Measurements from ENCODE around the gene KRTAP12-3. TPM values are rescaled to one million over a fixed set of nuclear protein-coding genes. Genes with fewer than 3 reads are reported as not detected.
A peak's percentile ranks its signal among the peaks of the same experiment; 100 is the strongest.

The KRTAP12-3 gene
- total RNA-seq, 1 experiment from 2014 or later: not detected

DNA sequence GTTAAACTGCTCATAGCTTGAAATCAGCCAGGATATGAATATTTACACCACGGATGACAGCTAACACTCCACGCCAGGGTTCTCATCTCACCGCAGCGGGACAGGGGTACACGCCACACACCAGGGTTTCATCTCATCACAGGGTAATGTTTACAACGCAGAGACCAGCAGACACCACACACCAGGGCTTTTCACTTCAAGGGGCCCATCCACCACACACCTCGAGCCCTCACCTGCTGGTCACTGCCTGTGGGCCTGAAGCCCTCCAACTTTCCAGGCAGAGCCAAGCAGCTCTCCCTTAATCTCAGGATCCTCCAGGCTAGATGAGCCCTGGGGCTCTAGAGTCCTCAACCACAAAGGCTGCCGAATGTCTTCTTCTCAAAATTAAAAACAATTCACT, 37.9 kb downstream of the KRTAP12-3 start:
- ATAC-seq: no peak
- H3K4me1 Mint-ChIP-seq: peaks cover 53% of the 10 kb centered on the region
- H3K36me3 Mint-ChIP-seq: peaks cover 20% of the 10 kb centered on the region
- no peak overlapping the region for H3K4me3 Mint-ChIP-seq
- H3K27ac Mint-ChIP-seq: 0 out of 2 replicates have a peak overlapping the region, but pooled peaks have one; percentile 20
- peaks cover 22% of the 10 kb centered on the region for H3K9me3 Mint-ChIP-seq
- peaks cover 4% of the 10 kb centered on the region for H3K27me3 Mint-ChIP-seq (ENCODE audit: low read depth)
- TF ChIP-seq, protein P1, sequence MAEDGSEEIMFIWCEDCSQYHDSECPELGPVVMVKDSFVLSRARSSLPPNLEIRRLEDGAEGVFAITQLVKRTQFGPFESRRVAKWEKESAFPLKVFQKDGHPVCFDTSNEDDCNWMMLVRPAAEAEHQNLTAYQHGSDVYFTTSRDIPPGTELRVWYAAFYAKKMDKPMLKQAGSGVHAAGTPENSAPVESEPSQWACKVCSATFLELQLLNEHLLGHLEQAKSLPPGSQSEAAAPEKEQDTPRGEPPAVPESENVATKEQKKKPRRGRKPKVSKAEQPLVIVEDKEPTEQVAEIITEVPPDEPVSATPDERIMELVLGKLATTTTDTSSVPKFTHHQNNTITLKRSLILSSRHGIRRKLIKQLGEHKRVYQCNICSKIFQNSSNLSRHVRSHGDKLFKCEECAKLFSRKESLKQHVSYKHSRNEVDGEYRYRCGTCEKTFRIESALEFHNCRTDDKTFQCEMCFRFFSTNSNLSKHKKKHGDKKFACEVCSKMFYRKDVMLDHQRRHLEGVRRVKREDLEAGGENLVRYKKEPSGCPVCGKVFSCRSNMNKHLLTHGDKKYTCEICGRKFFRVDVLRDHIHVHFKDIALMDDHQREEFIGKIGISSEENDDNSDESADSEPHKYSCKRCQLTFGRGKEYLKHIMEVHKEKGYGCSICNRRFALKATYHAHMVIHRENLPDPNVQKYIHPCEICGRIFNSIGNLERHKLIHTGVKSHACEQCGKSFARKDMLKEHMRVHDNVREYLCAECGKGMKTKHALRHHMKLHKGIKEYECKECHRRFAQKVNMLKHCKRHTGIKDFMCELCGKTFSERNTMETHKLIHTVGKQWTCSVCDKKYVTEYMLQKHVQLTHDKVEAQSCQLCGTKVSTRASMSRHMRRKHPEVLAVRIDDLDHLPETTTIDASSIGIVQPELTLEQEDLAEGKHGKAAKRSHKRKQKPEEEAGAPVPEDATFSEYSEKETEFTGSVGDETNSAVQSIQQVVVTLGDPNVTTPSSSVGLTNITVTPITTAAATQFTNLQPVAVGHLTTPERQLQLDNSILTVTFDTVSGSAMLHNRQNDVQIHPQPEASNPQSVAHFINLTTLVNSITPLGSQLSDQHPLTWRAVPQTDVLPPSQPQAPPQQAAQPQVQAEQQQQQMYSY (CRISPR knock-in tag; IDR thresholded peaks at IDR 0.05): peak; percentile 46; the same call in 1 of the 2 replicates
- TF ChIP-seq, protein P2, sequence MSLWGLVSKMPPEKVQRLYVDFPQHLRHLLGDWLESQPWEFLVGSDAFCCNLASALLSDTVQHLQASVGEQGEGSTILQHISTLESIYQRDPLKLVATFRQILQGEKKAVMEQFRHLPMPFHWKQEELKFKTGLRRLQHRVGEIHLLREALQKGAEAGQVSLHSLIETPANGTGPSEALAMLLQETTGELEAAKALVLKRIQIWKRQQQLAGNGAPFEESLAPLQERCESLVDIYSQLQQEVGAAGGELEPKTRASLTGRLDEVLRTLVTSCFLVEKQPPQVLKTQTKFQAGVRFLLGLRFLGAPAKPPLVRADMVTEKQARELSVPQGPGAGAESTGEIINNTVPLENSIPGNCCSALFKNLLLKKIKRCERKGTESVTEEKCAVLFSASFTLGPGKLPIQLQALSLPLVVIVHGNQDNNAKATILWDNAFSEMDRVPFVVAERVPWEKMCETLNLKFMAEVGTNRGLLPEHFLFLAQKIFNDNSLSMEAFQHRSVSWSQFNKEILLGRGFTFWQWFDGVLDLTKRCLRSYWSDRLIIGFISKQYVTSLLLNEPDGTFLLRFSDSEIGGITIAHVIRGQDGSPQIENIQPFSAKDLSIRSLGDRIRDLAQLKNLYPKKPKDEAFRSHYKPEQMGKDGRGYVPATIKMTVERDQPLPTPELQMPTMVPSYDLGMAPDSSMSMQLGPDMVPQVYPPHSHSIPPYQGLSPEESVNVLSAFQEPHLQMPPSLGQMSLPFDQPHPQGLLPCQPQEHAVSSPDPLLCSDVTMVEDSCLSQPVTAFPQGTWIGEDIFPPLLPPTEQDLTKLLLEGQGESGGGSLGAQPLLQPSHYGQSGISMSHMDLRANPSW (CRISPR knock-in tag; conservative IDR thresholded peaks at IDR 0.05; ENCODE audit: low read depth): no peak
- DNase-seq (ENCODE audit: low spot score): no peak
- ChIA-PET POLR2A (interaction anchor here (1.4 kb wide), 1 partner anchor 9 kb away, joined by 3 read pairs; no protein-coding TSS in a partner anchor), CTCF (no interaction called here)

DNA sequence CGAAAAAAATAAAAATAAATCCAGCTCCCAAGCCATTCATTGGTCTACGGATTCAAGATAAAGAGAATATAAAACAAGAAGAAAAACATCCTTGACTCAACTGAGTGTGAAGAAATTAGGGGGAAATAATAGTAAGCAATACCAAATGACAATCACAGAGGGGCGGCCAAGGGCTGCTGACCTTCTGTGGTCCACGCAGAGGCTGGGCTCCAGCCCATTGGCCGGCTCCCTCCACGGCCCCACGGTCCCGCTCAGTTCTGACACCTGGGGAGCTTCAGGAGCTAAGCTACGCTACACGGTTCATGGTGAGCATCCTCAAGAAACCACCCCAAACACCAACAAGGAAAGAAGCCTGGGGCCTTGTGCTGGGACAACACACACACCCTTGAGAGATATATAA, 38.8 kb downstream of the KRTAP12-3 start:
- Mint-ChIP-seq H3K27ac (peak overlapping the region; percentile 13; the same call in 1 of the 2 replicates), H3K4me1 (peaks cover 62% of the 10 kb centered on the region), H3K27me3 (ENCODE audit: low read depth) (peaks cover 4% of the 10 kb centered on the region), H3K4me3 (no peak overlapping the region; the same call in 1 of the 2 replicates), H3K36me3 (peaks cover 20% of the 10 kb centered on the region), H3K9me3 (peaks cover 22% of the 10 kb centered on the region)
- ChIA-PET CTCF (interaction anchor here (1.0 to 2.2 kb wide), 3 partner anchors 10 to 97 kb away, joined by 3 to 11 read pairs (median 6); no protein-coding TSS in a partner anchor), POLR2A (interaction anchor here (1.2 to 1.4 kb wide), 2 partner anchors 10 to 97 kb away, joined by 3 read pairs; no protein-coding TSS in a partner anchor)
- ATAC-seq (peak; percentile 8; the same call in 1 of the 2 replicates), DNase-seq (ENCODE audit: low spot score) (no peak)
- TF ChIP-seq, protein P3, sequence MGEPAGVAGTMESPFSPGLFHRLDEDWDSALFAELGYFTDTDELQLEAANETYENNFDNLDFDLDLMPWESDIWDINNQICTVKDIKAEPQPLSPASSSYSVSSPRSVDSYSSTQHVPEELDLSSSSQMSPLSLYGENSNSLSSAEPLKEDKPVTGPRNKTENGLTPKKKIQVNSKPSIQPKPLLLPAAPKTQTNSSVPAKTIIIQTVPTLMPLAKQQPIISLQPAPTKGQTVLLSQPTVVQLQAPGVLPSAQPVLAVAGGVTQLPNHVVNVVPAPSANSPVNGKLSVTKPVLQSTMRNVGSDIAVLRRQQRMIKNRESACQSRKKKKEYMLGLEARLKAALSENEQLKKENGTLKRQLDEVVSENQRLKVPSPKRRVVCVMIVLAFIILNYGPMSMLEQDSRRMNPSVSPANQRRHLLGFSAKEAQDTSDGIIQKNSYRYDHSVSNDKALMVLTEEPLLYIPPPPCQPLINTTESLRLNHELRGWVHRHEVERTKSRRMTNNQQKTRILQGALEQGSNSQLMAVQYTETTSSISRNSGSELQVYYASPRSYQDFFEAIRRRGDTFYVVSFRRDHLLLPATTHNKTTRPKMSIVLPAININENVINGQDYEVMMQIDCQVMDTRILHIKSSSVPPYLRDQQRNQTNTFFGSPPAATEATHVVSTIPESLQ (CRISPR knock-in tag; IDR thresholded peaks at IDR 0.05): no peak
- TF ChIP-seq, protein P4, sequence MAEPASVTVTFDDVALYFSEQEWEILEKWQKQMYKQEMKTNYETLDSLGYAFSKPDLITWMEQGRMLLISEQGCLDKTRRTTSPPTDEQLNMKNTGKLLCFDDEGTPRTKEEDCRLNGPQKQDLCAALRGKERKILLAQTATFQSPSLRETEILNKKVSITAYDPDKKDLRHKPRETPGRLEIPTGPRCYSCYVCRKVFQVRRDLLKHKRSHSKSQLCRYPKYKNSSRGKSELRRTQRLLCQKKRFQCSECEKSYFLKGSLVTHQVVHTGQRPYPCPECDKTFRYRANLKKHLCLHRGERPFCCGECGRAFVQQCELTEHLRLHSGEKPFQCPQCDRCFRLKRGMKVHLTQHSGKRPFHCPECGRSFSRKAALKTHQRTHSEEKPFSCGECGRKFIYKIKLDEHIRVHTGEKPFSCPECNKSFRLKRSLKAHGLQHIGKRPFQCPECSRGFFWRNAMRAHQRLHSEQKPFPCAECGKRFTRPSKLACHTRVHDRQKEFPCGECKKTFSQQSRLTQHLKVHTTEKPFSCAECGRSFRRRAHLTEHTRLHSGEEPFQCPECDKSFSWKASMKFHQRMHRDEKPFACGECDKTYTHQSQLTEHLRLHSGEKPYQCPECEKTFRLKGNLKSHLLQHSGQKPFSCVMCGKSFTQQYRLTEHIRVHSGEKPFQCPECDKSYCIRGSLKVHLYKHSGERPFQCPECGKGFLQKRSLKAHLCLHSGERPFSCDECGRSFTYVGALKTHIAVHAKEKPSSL (CRISPR knock-in tag; conservative IDR thresholded peaks at IDR 0.05): no peak
- TF ChIP-seq ESRRA (CRISPR knock-in tag; IDR thresholded peaks at IDR 0.05; ENCODE audit: borderline replicate concordance) (no peak), ZNF219 (CRISPR knock-in tag; IDR thresholded peaks at IDR 0.05; ENCODE audit: borderline replicate concordance) (no peak), NR1H2 (CRISPR knock-in tag; IDR thresholded peaks at IDR 0.05) (no peak), OVOL2 (CRISPR knock-in tag; IDR thresholded peaks at IDR 0.05; ENCODE audit: borderline replicate concordance) (no peak), ZNF263 (CRISPR knock-in tag; IDR thresholded peaks at IDR 0.05; ENCODE audit: low read depth) (no peak), TP53 (CRISPR knock-in tag; IDR thresholded peaks at IDR 0.05) (no peak), ZNF416 (CRISPR knock-in tag; IDR thresholded peaks at IDR 0.05) (no peak), FOXP1 (CRISPR knock-in tag; IDR thresholded peaks at IDR 0.05; ENCODE audit: borderline replicate concordance) (no peak), RELA (CRISPR knock-in tag; IDR thresholded peaks at IDR 0.05; ENCODE audit: borderline replicate concordance) (no peak)
- TF ChIP-seq, protein P5, sequence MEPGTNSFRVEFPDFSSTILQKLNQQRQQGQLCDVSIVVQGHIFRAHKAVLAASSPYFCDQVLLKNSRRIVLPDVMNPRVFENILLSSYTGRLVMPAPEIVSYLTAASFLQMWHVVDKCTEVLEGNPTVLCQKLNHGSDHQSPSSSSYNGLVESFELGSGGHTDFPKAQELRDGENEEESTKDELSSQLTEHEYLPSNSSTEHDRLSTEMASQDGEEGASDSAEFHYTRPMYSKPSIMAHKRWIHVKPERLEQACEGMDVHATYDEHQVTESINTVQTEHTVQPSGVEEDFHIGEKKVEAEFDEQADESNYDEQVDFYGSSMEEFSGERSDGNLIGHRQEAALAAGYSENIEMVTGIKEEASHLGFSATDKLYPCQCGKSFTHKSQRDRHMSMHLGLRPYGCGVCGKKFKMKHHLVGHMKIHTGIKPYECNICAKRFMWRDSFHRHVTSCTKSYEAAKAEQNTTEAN (CRISPR knock-in tag; IDR thresholded peaks at IDR 0.05): no peak
- TF ChIP-seq, protein P6, sequence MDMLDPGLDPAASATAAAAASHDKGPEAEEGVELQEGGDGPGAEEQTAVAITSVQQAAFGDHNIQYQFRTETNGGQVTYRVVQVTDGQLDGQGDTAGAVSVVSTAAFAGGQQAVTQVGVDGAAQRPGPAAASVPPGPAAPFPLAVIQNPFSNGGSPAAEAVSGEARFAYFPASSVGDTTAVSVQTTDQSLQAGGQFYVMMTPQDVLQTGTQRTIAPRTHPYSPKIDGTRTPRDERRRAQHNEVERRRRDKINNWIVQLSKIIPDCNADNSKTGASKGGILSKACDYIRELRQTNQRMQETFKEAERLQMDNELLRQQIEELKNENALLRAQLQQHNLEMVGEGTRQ (CRISPR knock-in tag; IDR thresholded peaks at IDR 0.05): no peak
- TF ChIP-seq, protein P7, sequence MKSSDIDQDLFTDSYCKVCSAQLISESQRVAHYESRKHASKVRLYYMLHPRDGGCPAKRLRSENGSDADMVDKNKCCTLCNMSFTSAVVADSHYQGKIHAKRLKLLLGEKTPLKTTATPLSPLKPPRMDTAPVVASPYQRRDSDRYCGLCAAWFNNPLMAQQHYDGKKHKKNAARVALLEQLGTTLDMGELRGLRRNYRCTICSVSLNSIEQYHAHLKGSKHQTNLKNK (CRISPR knock-in tag; IDR thresholded peaks at IDR 0.05): no peak
- TF ChIP-seq, protein P8, sequence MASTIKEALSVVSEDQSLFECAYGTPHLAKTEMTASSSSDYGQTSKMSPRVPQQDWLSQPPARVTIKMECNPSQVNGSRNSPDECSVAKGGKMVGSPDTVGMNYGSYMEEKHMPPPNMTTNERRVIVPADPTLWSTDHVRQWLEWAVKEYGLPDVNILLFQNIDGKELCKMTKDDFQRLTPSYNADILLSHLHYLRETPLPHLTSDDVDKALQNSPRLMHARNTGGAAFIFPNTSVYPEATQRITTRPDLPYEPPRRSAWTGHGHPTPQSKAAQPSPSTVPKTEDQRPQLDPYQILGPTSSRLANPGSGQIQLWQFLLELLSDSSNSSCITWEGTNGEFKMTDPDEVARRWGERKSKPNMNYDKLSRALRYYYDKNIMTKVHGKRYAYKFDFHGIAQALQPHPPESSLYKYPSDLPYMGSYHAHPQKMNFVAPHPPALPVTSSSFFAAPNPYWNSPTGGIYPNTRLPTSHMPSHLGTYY (CRISPR knock-in tag; IDR thresholded peaks at IDR 0.05): no peak
- TF ChIP-seq, protein P9, sequence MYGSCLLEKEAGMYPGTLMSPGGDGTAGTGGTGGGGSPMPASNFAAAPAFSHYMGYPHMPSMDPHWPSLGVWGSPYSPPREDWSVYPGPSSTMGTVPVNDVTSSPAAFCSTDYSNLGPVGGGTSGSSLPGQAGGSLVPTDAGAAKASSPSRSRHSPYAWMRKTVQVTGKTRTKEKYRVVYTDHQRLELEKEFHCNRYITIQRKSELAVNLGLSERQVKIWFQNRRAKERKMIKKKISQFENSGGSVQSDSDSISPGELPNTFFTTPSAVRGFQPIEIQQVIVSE (CRISPR knock-in tag; IDR thresholded peaks at IDR 0.05; ENCODE audit: borderline replicate concordance): no peak

Measured in WTC11 (cell line).